ENCODE measurements around the gene LAMA2.
A peak's percentile ranks its signal among the peaks of the same experiment; 100 is the strongest.

GRCh38 chr6:129490521-129491255 lies 607.8 kb downstream of the LAMA2 start:
- no peak for TF ChIP-seq CTCF (IDR thresholded peaks at IDR 0.05 in 8 of 11, conservative IDR thresholded peaks at IDR 0.05 in 3 of 11)
- TF ChIP-seq POLR2A (IDR thresholded peaks at IDR 0.05), result no peak
- TF ChIP-seq POLR2AphosphoS5 (IDR thresholded peaks at IDR 0.05), result peak in 1 of 3 donors; percentile 14

All from spleen (tissue), 7 donors.